PFSK-1 (cell line): ENCODE results near the gene UGT1A10.

Source experiments
- FOXP2 ChIP-seq: optimal IDR thresholded peaks from 2 replicates; pipeline ENCODE3; 2011; ENCODE audit warnings: borderline replicate concordance, control low read depth, inconsistent platforms; ENCODE audit not compliant: insufficient read depth; ENCODE audit errors: extremely low read length, extremely low read depth
- POLR2AphosphoS5 ChIP-seq: IDR thresholded peaks from 2 replicates; pipeline ENCODE4 v1.6.1; 2012; ENCODE audit warnings: low read depth, mild to moderate bottlenecking, control low read depth, low read length, moderate library complexity
- REST ChIP-seq, 2 experiments: IDR thresholded peaks; 2 replicates each; pipeline versions ENCODE4 v1.6.1 to v1.8.0; 2011 to 2012; ENCODE audit warnings: low read depth in 2 of 2, low read length in 2 of 2, control low read depth in 1 of 2, inconsistent platforms in 1 of 2, mild to moderate bottlenecking in 1 of 2, moderate library complexity in 1 of 2; ENCODE audit not compliant: insufficient read depth in 1 of 2
- SIN3A ChIP-seq: IDR thresholded peaks from 2 replicates; pipeline ENCODE4 v1.6.1; 2012; ENCODE audit warnings: mild to moderate bottlenecking, low read length, moderate library complexity, borderline replicate concordance; ENCODE audit not compliant: insufficient read depth
- TAF1 ChIP-seq: IDR thresholded peaks from 2 replicates; pipeline ENCODE4 v1.6.1; 2012; ENCODE audit warnings: low read length, control low read depth, borderline replicate concordance; ENCODE audit not compliant: insufficient read depth

GRCh38 chr2:233714121-233714520, 77.9 kb downstream of the UGT1A10 start:
- TF ChIP-seq POLR2AphosphoS5 (no peak), TAF1 (no peak), REST (IDR thresholded peaks at IDR 0.05; ENCODE audit: insufficient read depth in 1 of 2, low read depth in 2 of 2, low read length in 2 of 2) (no peak), SIN3A (no peak), FOXP2 (no peak)
